Measurements from ENCODE around the gene PDGFA. TPM values are rescaled to one million over a fixed set of nuclear protein-coding genes. Genes with fewer than 3 reads are reported as not detected.

The PDGFA gene
- total RNA-seq, 1 donor from 2014 or later, result 37.2 TPM

DNA sequence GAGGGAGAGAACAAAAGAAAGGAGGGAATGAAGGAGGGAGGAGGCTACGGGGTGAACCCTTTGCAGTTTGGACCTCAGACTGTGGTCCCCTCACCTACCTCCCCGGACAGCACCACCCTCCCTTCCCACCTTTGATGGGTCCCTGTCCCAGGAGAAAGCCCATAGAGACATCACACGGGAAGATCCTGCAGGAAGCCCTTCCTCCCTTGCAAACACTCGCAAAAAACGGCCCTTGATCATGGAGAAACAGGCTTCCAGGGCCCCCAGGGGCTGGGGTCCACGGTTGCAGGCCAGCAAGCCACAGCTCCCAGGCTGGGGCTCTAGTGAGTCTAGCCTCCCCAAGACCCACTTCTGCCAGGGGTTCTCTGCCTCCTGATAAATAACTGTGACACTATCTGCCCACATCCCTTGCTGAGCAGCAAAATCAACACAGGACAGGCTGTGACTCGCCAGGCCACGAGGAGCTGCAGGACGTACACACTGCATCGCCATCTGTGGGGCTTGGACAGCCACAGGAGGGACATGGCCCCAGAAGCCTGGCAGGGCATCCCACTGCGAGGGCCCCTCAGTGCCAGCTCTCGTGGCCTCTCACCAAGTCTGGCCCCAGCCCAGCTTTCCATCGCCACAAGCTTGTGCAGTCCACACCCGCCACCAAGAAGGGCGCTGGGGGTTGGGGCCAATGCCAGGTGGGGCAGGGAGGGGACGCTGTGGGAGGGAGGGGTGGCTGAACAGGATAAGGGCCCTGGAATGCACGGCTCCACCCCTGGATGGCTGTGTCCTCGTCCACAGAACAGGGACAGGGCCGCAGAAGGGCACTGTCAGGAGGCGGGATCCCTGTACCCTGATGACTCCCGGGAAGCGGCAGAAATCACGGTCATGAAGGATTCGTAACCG lies 34.2 kb downstream of the PDGFA start:
- intact Hi-C loops (cut with DNase I), result no loop called here
- peak; percentile 78 for ATAC-seq
- no peak for DNase-seq (ENCODE audit: missing footprints)

DNA sequence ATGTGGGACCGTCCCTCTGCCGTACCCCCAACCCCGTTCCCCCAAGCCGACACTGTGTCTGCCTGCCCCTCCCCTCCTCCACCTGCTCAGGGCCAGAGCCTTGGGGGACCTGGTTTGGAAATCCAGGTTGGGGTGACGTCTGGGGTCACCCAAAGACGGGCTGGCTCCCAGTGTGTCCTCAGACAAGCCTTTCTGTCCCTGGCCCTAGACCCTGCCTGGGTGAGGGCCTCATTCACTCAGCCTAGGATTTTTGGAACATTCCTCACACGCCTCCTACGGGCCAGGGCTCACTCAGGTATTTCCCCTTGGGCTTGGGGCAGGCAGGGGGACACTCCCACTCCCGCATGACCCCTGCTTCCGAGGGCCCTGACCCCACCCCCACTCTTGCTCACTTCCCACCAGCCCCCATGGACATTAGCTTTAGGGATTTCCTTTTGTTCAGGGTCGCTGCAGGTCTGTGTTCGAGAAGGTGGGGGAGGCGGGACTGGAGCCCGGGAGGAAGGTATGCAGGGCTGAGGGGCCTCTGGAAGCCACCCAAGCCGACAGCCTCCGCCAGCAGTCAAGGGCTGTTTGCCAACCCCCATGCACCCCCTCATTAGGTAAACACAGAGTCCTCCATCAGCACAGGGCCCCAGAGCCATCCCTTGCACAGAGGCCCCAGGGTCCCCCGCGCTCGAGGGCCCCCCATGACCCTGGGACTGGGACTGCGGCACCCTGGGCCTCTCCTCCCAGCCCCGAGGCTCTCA lies 35.1 kb downstream of the PDGFA start:
- intact Hi-C loops (cut with DNase I), result no loop called here
- DNase-seq (ENCODE audit: missing footprints) (no peak), ATAC-seq (no peak)

GRCh38 chr7:483656-484355 lies 35.8 kb downstream of the PDGFA start:
- ATAC-seq (no peak), DNase-seq (ENCODE audit: missing footprints) (no peak)
- intact Hi-C loops (cut with DNase I), result no loop called here

GRCh38 chr7:482521-483083 lies 37.0 kb downstream of the PDGFA start:
- no peak for DNase-seq (ENCODE audit: missing footprints)
- intact Hi-C loops (cut with DNase I), result no loop called here
- ATAC-seq, result no peak

GRCh38 chr7:481219-481930 lies 38.3 kb downstream of the PDGFA start:
- DNase-seq (ENCODE audit: missing footprints), result no peak
- intact Hi-C loops (cut with DNase I), result no loop called here
- ATAC-seq, result no peak

GRCh38 chr7:480531-481218 lies 39.0 kb downstream of the PDGFA start:
- ATAC-seq, result no peak
- no peak for DNase-seq (ENCODE audit: missing footprints)
- intact Hi-C loops (cut with DNase I), result no loop called here

DNA sequence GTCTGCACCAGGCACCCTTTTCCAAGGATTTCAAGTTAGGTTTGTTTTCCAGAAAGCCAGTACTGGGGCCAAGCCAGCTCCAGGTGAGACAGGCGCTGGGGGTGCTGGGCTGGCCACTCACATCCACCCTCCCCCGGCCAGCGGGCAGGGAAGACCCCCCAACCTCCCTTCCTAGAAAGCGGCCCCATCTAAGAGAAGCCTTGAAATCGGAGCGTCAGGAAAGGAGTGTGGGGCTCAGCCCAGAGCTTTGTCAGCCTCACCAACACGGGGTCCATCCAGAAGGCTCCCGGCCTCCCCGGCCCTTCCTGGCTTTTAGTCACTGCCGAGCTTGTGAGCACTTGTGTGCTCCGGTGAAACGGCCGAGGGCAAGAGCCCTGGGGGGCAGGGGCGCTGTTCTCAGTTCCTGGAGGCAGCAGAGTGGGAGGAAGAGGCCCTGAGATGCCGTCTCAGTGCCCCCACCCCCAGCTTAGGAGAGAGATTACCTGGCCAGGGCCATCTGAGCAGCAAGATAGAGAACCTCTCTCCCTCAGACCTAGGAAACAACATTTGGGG lies 39.6 kb downstream of the PDGFA start:
- DNase-seq (ENCODE audit: missing footprints) (no peak), ATAC-seq (no peak)
- intact Hi-C loops (cut with DNase I), result no loop called here

DNA sequence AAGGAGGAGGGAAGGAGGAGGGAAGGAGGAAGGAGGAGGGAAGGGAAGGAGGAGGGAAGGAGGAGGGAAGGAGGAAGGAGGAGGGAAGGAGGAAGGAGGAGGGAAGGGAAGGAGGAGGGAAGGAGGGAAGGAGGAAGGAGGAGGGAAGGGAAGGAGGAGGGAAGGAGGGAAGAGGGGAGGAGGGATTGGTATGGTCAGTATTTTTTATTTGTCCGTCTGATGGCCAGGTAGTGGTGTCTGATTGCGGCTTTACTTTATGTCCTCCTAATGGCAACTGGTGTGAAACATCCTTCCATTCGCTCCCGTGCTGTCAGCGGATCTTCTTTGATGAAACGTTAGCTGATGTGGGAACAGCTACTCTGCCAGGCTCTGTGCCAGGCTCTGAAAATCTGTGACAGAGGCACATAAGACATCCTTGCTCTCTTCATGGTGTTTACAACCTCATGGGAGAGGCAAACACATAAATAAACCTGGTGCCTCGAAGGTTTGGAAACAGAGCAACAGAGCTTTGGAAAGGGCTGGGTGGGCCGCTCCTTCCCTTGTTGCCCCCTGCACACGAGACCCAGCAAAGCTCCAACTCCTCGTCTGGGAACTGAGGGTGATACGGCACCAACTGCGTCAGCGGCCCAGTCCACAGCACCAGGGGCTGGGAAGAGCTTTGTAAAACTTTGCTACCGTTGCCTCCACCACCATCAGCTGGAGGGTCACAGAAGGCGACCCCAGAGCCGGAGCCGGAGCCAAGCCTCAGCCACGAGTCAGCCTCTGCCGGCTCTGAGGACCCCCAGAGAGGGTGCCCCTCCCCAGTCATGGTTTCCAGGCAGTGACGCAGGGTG lies 40.3 kb downstream of the PDGFA start:
- DNase-seq (ENCODE audit: missing footprints), result no peak

GRCh38 chr7:477626-478220 lies 41.9 kb downstream of the PDGFA start:
- DNase-seq (ENCODE audit: missing footprints) (no peak), ATAC-seq (no peak)
- intact Hi-C loops (cut with DNase I), result no loop called here

More for the DNA sequence above, 40.3 kb downstream of the PDGFA start:
- intact Hi-C loops (cut with DNase I), result no loop called here
- no peak for ATAC-seq

- DNase-seq (ENCODE audit: missing footprints) (no peak), ATAC-seq (no peak)
- intact Hi-C loops (cut with DNase I), result no loop called here
Observed at GRCh38 chr7:476736-477360, 42.8 kb downstream of the PDGFA start.

- ATAC-seq, result no peak
- no peak for DNase-seq (ENCODE audit: missing footprints)
- intact Hi-C loops (cut with DNase I), result no loop called here
Observed at GRCh38 chr7:475951-476441, 43.6 kb downstream of the PDGFA start.

- intact Hi-C loops (cut with DNase I), result no loop called here
- ATAC-seq (no peak), DNase-seq (ENCODE audit: missing footprints) (no peak)
Observed at GRCh38 chr7:475425-475728, 44.3 kb downstream of the PDGFA start.

GRCh38 chr7:474605-475424 lies 44.8 kb downstream of the PDGFA start:
- DNase-seq (ENCODE audit: missing footprints) (no peak), ATAC-seq (no peak)

DNA sequence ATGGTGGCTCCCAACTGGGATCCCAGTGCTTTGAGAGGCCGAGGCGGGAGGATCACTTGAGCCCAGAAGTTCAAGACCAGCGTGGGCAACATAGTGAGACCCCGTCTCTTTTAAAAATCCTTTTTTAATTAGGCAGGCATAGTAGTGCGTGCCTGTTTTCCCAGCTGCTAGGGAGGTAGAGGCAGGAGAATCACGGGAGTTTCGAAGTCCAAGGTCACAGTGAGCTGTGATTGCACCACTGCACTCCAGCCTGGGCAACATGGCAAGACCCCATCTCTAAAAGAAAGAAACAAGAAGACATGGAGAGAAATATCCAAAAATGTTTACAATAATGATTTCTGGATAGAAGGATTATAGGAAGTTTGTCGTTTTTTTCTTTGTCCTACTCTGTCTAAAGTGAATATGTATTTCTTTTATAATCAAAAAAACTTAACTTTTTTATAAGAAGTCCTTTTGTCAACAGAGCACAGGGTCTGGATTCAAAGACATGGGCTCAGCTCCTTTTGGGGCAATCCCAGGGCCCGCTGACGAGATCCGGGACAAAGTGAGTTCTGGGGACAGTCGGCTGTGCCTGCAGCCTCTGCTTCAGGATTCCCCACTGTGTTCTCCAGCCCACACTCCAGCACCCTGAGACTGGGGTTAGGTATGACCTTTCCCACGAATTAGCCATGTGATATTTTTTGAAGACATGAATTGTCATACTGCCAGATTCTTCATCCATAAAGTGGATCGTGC lies 45.6 kb downstream of the PDGFA start:
- intact Hi-C loops (cut with DNase I), result no loop called here
- ATAC-seq, result no peak
- DNase-seq (ENCODE audit: missing footprints), result no peak

More at GRCh38 chr7:474605-475424, 44.8 kb downstream of the PDGFA start:
- intact Hi-C loops (cut with DNase I), result no loop called here

Measured in Right ventricle myocardium inferior (tissue), 1 donor.